Measurements from ENCODE around the gene LGR6.
A peak's percentile ranks its signal among the peaks of the same experiment; 100 is the strongest.
"Not testable (repeated sequence)": the region's sequence is repeated elsewhere in the genome, so short reads cannot be mapped to it uniquely, and the experiment has no call there.

Gene LGR6

GRCh38 chr1:202193614-202194327 lies at the start of gene LGR6:
Gene LGR6 (plus strand): TSS chr1:202193799. CDS start chr1:202193990, 191 bp downstream.
- no peak within 1 kb of the TSS for H3K4me3 Mint-ChIP-seq
- H3K36me3 Mint-ChIP-seq (ENCODE audit: low read depth) = no peaks in the 10 kb centered on the region
- H3K27ac Mint-ChIP-seq = no peak within 1 kb of the TSS
- peaks cover 46% of the 10 kb centered on the region for H3K27me3 Mint-ChIP-seq (ENCODE audit: low read depth)
- peaks cover 2% of the 10 kb centered on the region for H3K4me1 Mint-ChIP-seq (ENCODE audit: low read depth)
- H3K9me3 Mint-ChIP-seq = no peaks in the 10 kb centered on the region
- no peak for DNase-seq (ENCODE audit: low spot score)

- H3K27me3 Mint-ChIP-seq (ENCODE audit: low read depth) = no peaks in the 10 kb centered on the region
- peak; percentile 71 for DNase-seq (ENCODE audit: low spot score)
- peaks cover 28% of the 10 kb centered on the region for H3K4me1 Mint-ChIP-seq (ENCODE audit: low read depth)
- H3K4me3 Mint-ChIP-seq = peak within 1 kb of the TSS; percentile 91
- H3K36me3 Mint-ChIP-seq (ENCODE audit: low read depth) = peaks cover 25% of the 10 kb centered on the region
- H3K27ac Mint-ChIP-seq = peak within 1 kb of the TSS; percentile 89
- no peaks in the 10 kb centered on the region for H3K9me3 Mint-ChIP-seq
These were observed 49.1 kb upstream of the LGR6 start, which contains the start of gene ARL8A for GRCh38 chr1:202144402-202145067. Gene ARL8A (minus strand): TSS chr1:202144737. CDS start chr1:202144572, 165 bp downstream.

GRCh38 chr1:202145068-202145743 lies 48.4 kb upstream of the LGR6 start:
- no peaks in the 10 kb centered on the region for H3K27me3 Mint-ChIP-seq (ENCODE audit: low read depth)
- H3K9me3 Mint-ChIP-seq = no peaks in the 10 kb centered on the region
- DNase-seq (ENCODE audit: low spot score) = peak; percentile 60
- peaks cover 30% of the 10 kb centered on the region for H3K36me3 Mint-ChIP-seq (ENCODE audit: low read depth)
- peaks cover 28% of the 10 kb centered on the region for H3K4me1 Mint-ChIP-seq (ENCODE audit: low read depth)
- peak overlapping the region; percentile 72 for H3K4me3 Mint-ChIP-seq
- peak overlapping the region; percentile 73 for H3K27ac Mint-ChIP-seq

GRCh38 chr1:202145744-202146140 lies 47.9 kb upstream of the LGR6 start:
- Mint-ChIP-seq H3K4me1 (ENCODE audit: low read depth) (peaks cover 28% of the 10 kb centered on the region), H3K36me3 (ENCODE audit: low read depth) (peaks cover 33% of the 10 kb centered on the region), H3K27ac (peak overlapping the region; percentile 73), H3K4me3 (peak overlapping the region; percentile 72)
- H3K9me3 Mint-ChIP-seq; DNase-seq (ENCODE audit: low spot score); H3K27me3 Mint-ChIP-seq (ENCODE audit: low read depth): not testable (repeated sequence)

GRCh38 chr1:202146279-202146678 lies 47.3 kb upstream of the LGR6 start:
- no peaks in the 10 kb centered on the region for H3K9me3 Mint-ChIP-seq
- peak overlapping the region; percentile 57 for H3K27ac Mint-ChIP-seq
- H3K36me3 Mint-ChIP-seq (ENCODE audit: low read depth) = peaks cover 39% of the 10 kb centered on the region
- H3K4me1 Mint-ChIP-seq (ENCODE audit: low read depth) = peaks cover 30% of the 10 kb centered on the region
- H3K27me3 Mint-ChIP-seq (ENCODE audit: low read depth) = no peaks in the 10 kb centered on the region
- DNase-seq (ENCODE audit: low spot score) = no peak
- peak overlapping the region; percentile 34 for H3K4me3 Mint-ChIP-seq

- no peaks in the 10 kb centered on the region for H3K27me3 Mint-ChIP-seq (ENCODE audit: low read depth)
- peak overlapping the region; percentile 10 for H3K27ac Mint-ChIP-seq
- no peak overlapping the region for H3K4me3 Mint-ChIP-seq
- DNase-seq (ENCODE audit: low spot score) = no peak
- peaks cover 39% of the 10 kb centered on the region for H3K36me3 Mint-ChIP-seq (ENCODE audit: low read depth)
- H3K9me3 Mint-ChIP-seq = no peaks in the 10 kb centered on the region
- peaks cover 28% of the 10 kb centered on the region for H3K4me1 Mint-ChIP-seq (ENCODE audit: low read depth)
These were observed 46.6 kb upstream of the LGR6 start for GRCh38 chr1:202146993-202147392.

- no peak for DNase-seq (ENCODE audit: low spot score)
- peaks cover 26% of the 10 kb centered on the region for H3K4me1 Mint-ChIP-seq (ENCODE audit: low read depth)
- H3K36me3 Mint-ChIP-seq (ENCODE audit: low read depth) = peaks cover 48% of the 10 kb centered on the region
- H3K27me3 Mint-ChIP-seq (ENCODE audit: low read depth) = no peaks in the 10 kb centered on the region
- no peak overlapping the region for H3K4me3 Mint-ChIP-seq
- H3K27ac Mint-ChIP-seq = no peak overlapping the region
- no peaks in the 10 kb centered on the region for H3K9me3 Mint-ChIP-seq
These were observed 45.2 kb upstream of the LGR6 start for GRCh38 chr1:202148391-202148790.

- Mint-ChIP-seq H3K36me3 (ENCODE audit: low read depth) (peaks cover 52% of the 10 kb centered on the region), H3K4me1 (ENCODE audit: low read depth) (peaks cover 26% of the 10 kb centered on the region), H3K27ac (no peak overlapping the region), H3K9me3 (no peaks in the 10 kb centered on the region), H3K27me3 (ENCODE audit: low read depth) (no peaks in the 10 kb centered on the region), H3K4me3 (no peak overlapping the region)
- no peak for DNase-seq (ENCODE audit: low spot score)
These were observed 44.0 kb upstream of the LGR6 start for GRCh38 chr1:202149566-202149965.

GRCh38 chr1:202150187-202150586 lies 43.4 kb upstream of the LGR6 start:
- peaks cover 58% of the 10 kb centered on the region for H3K36me3 Mint-ChIP-seq (ENCODE audit: low read depth)
- peaks cover 31% of the 10 kb centered on the region for H3K4me1 Mint-ChIP-seq (ENCODE audit: low read depth)
- no peak overlapping the region for H3K27ac Mint-ChIP-seq
- no peak for DNase-seq (ENCODE audit: low spot score)
- no peaks in the 10 kb centered on the region for H3K9me3 Mint-ChIP-seq
- H3K4me3 Mint-ChIP-seq = no peak overlapping the region
- H3K27me3 Mint-ChIP-seq (ENCODE audit: low read depth) = no peaks in the 10 kb centered on the region

GRCh38 chr1:202150602-202151001 lies 43.0 kb upstream of the LGR6 start:
- H3K36me3 Mint-ChIP-seq (ENCODE audit: low read depth) = peaks cover 62% of the 10 kb centered on the region

GRCh38 chr1:202151045-202151444 lies 42.6 kb upstream of the LGR6 start:
- DNase-seq (ENCODE audit: low spot score) = no peak
- peaks cover 66% of the 10 kb centered on the region for H3K36me3 Mint-ChIP-seq (ENCODE audit: low read depth)
- H3K4me3 Mint-ChIP-seq = no peak overlapping the region
- no peaks in the 10 kb centered on the region for H3K9me3 Mint-ChIP-seq
- no peaks in the 10 kb centered on the region for H3K27me3 Mint-ChIP-seq (ENCODE audit: low read depth)
- peaks cover 32% of the 10 kb centered on the region for H3K4me1 Mint-ChIP-seq (ENCODE audit: low read depth)
- H3K27ac Mint-ChIP-seq = peak overlapping the region; percentile 65

More at GRCh38 chr1:202150602-202151001, 43.0 kb upstream of the LGR6 start:
- peaks cover 31% of the 10 kb centered on the region for H3K4me1 Mint-ChIP-seq (ENCODE audit: low read depth)
- no peak for DNase-seq (ENCODE audit: low spot score)
- no peaks in the 10 kb centered on the region for H3K27me3 Mint-ChIP-seq (ENCODE audit: low read depth)
- H3K9me3 Mint-ChIP-seq = no peaks in the 10 kb centered on the region
- H3K4me3 Mint-ChIP-seq = no peak overlapping the region
- H3K27ac Mint-ChIP-seq = peak overlapping the region; percentile 65

GRCh38 chr1:202152399-202152798 lies 41.2 kb upstream of the LGR6 start:
- peaks cover 37% of the 10 kb centered on the region for H3K4me1 Mint-ChIP-seq (ENCODE audit: low read depth)
- H3K36me3 Mint-ChIP-seq (ENCODE audit: low read depth) = peaks cover 73% of the 10 kb centered on the region
- no peaks in the 10 kb centered on the region for H3K9me3 Mint-ChIP-seq
- no peak for DNase-seq (ENCODE audit: low spot score)
- no peak overlapping the region for H3K27ac Mint-ChIP-seq
- H3K27me3 Mint-ChIP-seq (ENCODE audit: low read depth) = no peaks in the 10 kb centered on the region
- H3K4me3 Mint-ChIP-seq = no peak overlapping the region

- no peak for DNase-seq (ENCODE audit: low spot score)
- Mint-ChIP-seq H3K9me3 (no peaks in the 10 kb centered on the region), H3K4me1 (ENCODE audit: low read depth) (peaks cover 42% of the 10 kb centered on the region), H3K27me3 (ENCODE audit: low read depth) (no peaks in the 10 kb centered on the region), H3K36me3 (ENCODE audit: low read depth) (peaks cover 77% of the 10 kb centered on the region), H3K27ac (peak overlapping the region; percentile 38), H3K4me3 (no peak overlapping the region)
These were observed 40.3 kb upstream of the LGR6 start for GRCh38 chr1:202153284-202153683.
